Gastroesophageal sphincter (tissue), 4 donors: Measurements from ENCODE around the gene BICRA. TPM values are rescaled to one million over a fixed set of nuclear protein-coding genes. Genes with fewer than 3 reads are reported as not detected.

ENCODE experiments used
- ATAC-seq: fragments of 150-250 bp; one replicate; pipeline ENCODE4 v1.9.1; 2016; ENCODE audit warnings: mild to moderate bottlenecking, moderate library complexity
- H3K27ac ChIP-seq, 4 donors: fragments of 200-600 bp; sonication (generic) in 3 of 4; 1 replicate in 3 of 4; 2 replicates in 1 of 4; pipeline ENCODE4 v1.5.1; 2016 to 2019
- H3K27me3 ChIP-seq: fragments of 200-600 bp; sonication (generic); one replicate; pipeline ENCODE4 v1.5.1; 2019
- H3K36me3 ChIP-seq, 2 donors: fragments of 200-600 bp; sonication (generic); one replicate each; pipeline ENCODE4 v1.5.1; 2019; ENCODE audit warnings: control low read depth in 1 of 2
- H3K4me1 ChIP-seq, 3 donors: fragments of 200-600 bp; sonication (generic); 1 replicate in 2 of 3; 2 replicates in 1 of 3; pipeline ENCODE4 v1.5.1; 2016 to 2019; ENCODE audit warnings: control low read depth in 2 of 3
- H3K4me3 ChIP-seq, 2 donors: fragments of 200-600 bp; sonication (generic); one replicate each; pipeline ENCODE4 v1.5.1; 2019; ENCODE audit warnings: mild to moderate bottlenecking in 1 of 2, moderate library complexity in 1 of 2
- H3K9me3 ChIP-seq, 3 donors: fragments of 200-600 bp; sonication (generic); one replicate each; pipeline ENCODE4 v1.5.1; 2017 to 2019; ENCODE audit warnings: control low read depth in 2 of 3
- EP300 ChIP-seq: sonication (generic); formaldehyde crosslinking; IDR thresholded peaks from one replicate; pipeline ENCODE4 v1.6.1; 2017; ENCODE audit warnings: antibody characterized with exemption, mild to moderate bottlenecking
- POLR2A ChIP-seq, 2 donors: fragments of 450-650 bp; IDR thresholded peaks; one replicate each; pipeline ENCODE4 v1.6.1; 2017; ENCODE audit warnings: antibody characterized with exemption in 2 of 2, mild to moderate bottlenecking in 2 of 2, moderate library complexity in 1 of 2
- POLR2AphosphoS5 ChIP-seq: sonication (generic); formaldehyde crosslinking; IDR thresholded peaks from one replicate; pipeline ENCODE4 v1.6.1; 2017; ENCODE audit warnings: antibody characterized with exemption
- WGBS, 2 donors: methylation state at CpG; one replicate each; pipeline ENCODE4 v1.1.5; 2018; ENCODE audit warnings: low coverage in 1 of 2; 5-methylcytosine and 5-hydroxymethylcytosine counted together
- total RNA-seq, 4 donors: library from RNA; depleted of rRNA; stranded (reverse); fragments of >200 nt; gene quantifications; one replicate each; pipeline ENCODE4 v1.1.0, GENCODE V29; 2016
- TF ChIP-seq, protein P1 (sequence below), 4 experiments: fragments of 200-600 bp in 2 of 4; fragments of 450-650 bp in 2 of 4; sonication (generic) in 1 of 4; IDR thresholded peaks; one replicate each; pipeline ENCODE4 v1.5.1; 2017 to 2019; ENCODE audit warnings: antibody characterized with exemption in 4 of 4, mild to moderate bottlenecking in 2 of 4, moderate library complexity in 2 of 4

The BICRA gene
- total RNA-seq, 4 donors from 2014 or later, result 6.5 to 29.1 (median 11.5) TPM

DNA sequence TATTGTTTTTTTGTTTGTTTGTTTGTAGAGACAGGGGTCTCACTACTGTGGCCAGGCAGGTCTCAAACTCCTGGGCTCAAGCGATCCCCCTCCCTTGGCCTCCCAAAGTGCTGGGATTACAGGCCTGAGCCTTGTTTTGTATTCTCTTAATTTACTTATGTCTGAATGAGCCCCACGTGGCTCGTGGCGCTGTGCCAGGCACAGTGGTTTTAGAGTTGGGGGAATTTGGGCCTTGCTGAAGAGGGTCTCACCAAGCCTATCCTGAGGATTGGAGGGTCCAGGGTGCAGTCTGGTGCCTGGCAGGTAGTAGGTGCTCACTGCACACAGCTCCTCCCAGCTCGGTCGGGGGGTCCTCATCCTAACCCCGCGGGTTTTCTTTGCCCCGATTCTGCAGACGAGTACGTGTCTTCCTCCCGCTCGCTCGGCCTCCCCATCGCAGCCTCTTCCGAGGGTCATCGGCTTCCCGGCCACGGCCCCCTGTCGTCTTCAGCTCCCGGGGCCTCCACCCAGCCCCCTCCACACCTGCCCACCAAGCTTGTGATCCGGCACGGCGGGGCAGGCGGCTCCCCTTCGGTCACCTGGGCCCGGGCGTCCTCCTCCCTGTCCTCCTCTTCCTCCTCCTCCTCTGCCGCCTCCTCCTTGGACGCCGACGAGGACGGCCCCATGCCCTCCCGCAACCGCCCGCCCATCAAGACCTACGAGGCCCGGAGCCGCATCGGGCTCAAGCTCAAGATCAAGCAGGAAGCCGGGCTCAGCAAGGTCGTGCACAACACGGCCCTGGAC, 92.2 kb downstream of the BICRA start:
- 88% methylated on average over 17 of the region's 43 CpGs; no CpG with 5 or more reads in 1 of the 2 donors for WGBS, 2 donors
- no peak for TF ChIP-seq POLR2A (IDR thresholded peaks at IDR 0.05)
- TF ChIP-seq POLR2AphosphoS5, result no peak
- no peak for TF ChIP-seq EP300
- TF ChIP-seq, protein P1, sequence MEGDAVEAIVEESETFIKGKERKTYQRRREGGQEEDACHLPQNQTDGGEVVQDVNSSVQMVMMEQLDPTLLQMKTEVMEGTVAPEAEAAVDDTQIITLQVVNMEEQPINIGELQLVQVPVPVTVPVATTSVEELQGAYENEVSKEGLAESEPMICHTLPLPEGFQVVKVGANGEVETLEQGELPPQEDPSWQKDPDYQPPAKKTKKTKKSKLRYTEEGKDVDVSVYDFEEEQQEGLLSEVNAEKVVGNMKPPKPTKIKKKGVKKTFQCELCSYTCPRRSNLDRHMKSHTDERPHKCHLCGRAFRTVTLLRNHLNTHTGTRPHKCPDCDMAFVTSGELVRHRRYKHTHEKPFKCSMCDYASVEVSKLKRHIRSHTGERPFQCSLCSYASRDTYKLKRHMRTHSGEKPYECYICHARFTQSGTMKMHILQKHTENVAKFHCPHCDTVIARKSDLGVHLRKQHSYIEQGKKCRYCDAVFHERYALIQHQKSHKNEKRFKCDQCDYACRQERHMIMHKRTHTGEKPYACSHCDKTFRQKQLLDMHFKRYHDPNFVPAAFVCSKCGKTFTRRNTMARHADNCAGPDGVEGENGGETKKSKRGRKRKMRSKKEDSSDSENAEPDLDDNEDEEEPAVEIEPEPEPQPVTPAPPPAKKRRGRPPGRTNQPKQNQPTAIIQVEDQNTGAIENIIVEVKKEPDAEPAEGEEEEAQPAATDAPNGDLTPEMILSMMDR (IDR thresholded peaks at IDR 0.05), result no peak

DNA sequence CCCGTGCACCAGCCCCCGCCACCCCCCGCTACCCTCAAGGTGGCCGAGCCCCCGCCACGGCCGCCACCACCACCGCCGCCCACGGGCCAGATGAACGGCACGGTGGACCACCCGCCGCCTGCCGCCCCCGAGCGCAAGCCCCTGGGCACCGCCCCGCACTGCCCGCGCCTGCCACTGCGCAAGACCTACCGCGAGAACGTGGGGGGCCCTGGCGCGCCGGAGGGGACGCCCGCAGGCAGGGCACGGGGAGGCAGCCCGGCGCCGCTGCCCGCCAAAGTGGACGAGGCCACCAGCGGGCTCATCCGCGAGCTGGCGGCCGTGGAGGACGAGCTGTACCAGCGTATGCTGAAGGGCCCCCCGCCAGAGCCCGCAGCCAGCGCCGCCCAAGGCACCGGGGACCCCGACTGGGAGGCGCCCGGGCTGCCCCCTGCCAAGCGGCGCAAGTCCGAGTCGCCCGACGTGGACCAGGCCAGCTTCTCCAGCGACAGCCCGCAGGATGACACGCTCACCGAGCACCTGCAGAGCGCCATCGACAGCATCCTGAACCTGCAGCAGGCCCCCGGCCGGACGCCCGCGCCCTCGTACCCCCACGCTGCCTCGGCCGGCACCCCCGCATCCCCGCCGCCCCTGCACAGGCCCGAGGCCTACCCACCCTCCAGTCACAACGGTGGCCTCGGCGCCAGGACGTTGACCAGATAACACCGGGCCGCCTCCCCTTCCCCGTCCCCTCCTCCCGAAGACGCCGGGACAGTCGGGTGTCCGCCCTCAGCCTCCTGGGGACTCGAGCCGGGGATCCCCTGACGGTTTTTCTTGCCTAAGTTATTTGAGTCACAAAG, 93.0 kb downstream of the BICRA start:
- no peak for ATAC-seq

More for the DNA sequence above, 92.2 kb downstream of the BICRA start:
- Histone ChIP-seq H3K4me3 (no peak overlapping the region), H3K36me3 (peaks cover 0 to 55% of the 10 kb centered on the region in 2 donors), H3K27me3 (no peaks in the 10 kb centered on the region), H3K4me1 (peaks cover 0 to 36% (median 0%) of the 10 kb centered on the region in 3 donors), H3K9me3 (no peaks in the 10 kb centered on the region), H3K27ac (peak overlapping the region in 1 of 4 donors; percentile 15)
- no peak for ATAC-seq

GRCh38 chr19:47702671-47703070, 93.7 kb downstream of the BICRA start:
- no peak for TF ChIP-seq POLR2AphosphoS5
- no peak for TF ChIP-seq EP300
- TF ChIP-seq, protein P1 (IDR thresholded peaks at IDR 0.05), result no peak
- no peak for TF ChIP-seq POLR2A (IDR thresholded peaks at IDR 0.05)
- peak overlapping the region in 2 of 4 donors; percentile 64 to 73 for H3K27ac ChIP-seq
- no peak overlapping the region for H3K4me3 ChIP-seq
- no peak for ATAC-seq
- H3K36me3 ChIP-seq, result peaks cover 0 to 49% of the 10 kb centered on the region in 2 donors
- no peaks in the 10 kb centered on the region for H3K9me3 ChIP-seq
- peaks cover 0 to 40% (median 0%) of the 10 kb centered on the region in 3 donors for H3K4me1 ChIP-seq
- H3K27me3 ChIP-seq, result no peaks in the 10 kb centered on the region
- WGBS, 2 donors, result 84 to 94% methylated on average over 3 to 6 of the region's 18 CpGs

More for the DNA sequence above, 93.0 kb downstream of the BICRA start:
- WGBS, 2 donors, result no CpG with 5 or more reads among the region's 91 CpGs
- H3K4me3 ChIP-seq, result no peak overlapping the region
- TF ChIP-seq POLR2AphosphoS5 (no peak), EP300 (no peak), POLR2A (IDR thresholded peaks at IDR 0.05) (no peak)
- TF ChIP-seq, protein P1 (IDR thresholded peaks at IDR 0.05), result no peak
- no peaks in the 10 kb centered on the region for H3K9me3 ChIP-seq
- H3K27me3 ChIP-seq, result no peaks in the 10 kb centered on the region
- peak overlapping the region in 2 of 4 donors; percentile 64 to 73 for H3K27ac ChIP-seq
- peaks cover 0 to 49% of the 10 kb centered on the region in 2 donors for H3K36me3 ChIP-seq
- H3K4me1 ChIP-seq, result peaks cover 0 to 37% (median 0%) of the 10 kb centered on the region in 3 donors

GRCh38 chr19:47703301-47703700, 94.4 kb downstream of the BICRA start:
- Histone ChIP-seq H3K36me3 (peaks cover 0 to 48% of the 10 kb centered on the region in 2 donors), H3K4me1 (peaks cover 0 to 34% (median 0%) of the 10 kb centered on the region in 3 donors), H3K27me3 (no peaks in the 10 kb centered on the region), H3K9me3 (no peaks in the 10 kb centered on the region), H3K4me3 (no peak overlapping the region), H3K27ac (peak overlapping the region; percentile 25 to 73 (median 48))
- no peak for ATAC-seq
- WGBS, 2 donors, result 82 to 100% methylated on average over 1 to 2 of the region's 5 CpGs
- no peak for TF ChIP-seq POLR2AphosphoS5
- TF ChIP-seq POLR2A (IDR thresholded peaks at IDR 0.05), result no peak
- no peak for TF ChIP-seq EP300
- TF ChIP-seq, protein P1 (IDR thresholded peaks at IDR 0.05), result no peak
